OCI-LY1 (cell line): ENCODE measurements around the gene AKT1S1.

Experiments
- EZH2 ChIP-seq: fragments of 200-600 bp; sonication (generic), shearing (Covaris generic); IDR thresholded peaks from 2 replicates; pipeline ENCODE4 v1.8.0; 2017; ENCODE audit warnings: borderline replicate concordance, mixed run types, mild to moderate bottlenecking, antibody characterized with exemption, low read length, moderate library complexity, mixed read lengths
- TF ChIP-seq, protein P1 (sequence below): fragments of 200-600 bp; sonication (generic), shearing (Covaris generic); IDR thresholded peaks from 2 replicates; pipeline ENCODE4 v1.5.1; 2017; ENCODE audit warnings: mild to moderate bottlenecking, antibody characterized with exemption, low read length, moderate library complexity, mixed read lengths

DNA sequence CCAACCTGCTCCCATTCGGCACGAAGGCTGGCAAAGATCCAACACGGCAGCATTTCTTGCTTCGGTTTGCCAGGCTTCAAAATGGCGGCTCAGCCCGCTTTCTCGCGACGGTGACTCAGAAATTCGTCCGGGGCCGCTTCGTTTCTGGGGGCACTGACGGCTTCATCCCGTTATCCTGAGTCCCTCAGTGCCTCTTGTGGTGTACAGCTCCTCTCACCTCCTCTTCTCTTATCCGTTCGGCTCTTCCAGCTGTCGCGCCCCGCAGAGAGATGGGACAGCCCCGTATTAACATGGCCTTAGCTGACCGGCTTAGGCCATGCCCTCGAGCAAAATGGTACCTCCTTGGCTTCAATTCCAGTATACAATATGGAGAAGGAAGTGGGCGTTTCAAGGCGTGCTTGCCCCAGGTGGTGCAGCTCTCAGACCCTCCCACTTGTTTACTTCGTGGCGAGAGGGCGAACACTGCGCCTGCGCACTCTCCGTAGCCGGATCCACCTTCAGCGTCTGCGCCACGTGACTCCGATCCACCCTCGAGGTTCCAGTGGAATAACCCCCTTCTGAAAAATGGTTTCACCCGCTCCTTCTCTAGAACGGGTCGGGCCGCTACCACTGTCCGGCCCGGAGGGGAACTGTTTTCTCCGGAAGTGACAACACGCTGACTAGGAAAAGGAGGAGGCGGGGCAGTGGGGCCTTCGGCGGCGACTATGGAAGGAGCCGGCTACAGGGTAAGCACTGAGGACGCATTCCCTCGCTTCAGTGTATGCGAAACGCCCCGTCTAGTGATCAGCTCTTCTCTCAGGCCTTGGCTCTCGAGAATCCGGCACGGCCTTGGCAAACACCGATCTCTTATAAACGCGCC lies at the start of gene AKT1S1, which contains the start of gene TBC1D17:
- no peak for TF ChIP-seq EZH2
- TF ChIP-seq, protein P1, sequence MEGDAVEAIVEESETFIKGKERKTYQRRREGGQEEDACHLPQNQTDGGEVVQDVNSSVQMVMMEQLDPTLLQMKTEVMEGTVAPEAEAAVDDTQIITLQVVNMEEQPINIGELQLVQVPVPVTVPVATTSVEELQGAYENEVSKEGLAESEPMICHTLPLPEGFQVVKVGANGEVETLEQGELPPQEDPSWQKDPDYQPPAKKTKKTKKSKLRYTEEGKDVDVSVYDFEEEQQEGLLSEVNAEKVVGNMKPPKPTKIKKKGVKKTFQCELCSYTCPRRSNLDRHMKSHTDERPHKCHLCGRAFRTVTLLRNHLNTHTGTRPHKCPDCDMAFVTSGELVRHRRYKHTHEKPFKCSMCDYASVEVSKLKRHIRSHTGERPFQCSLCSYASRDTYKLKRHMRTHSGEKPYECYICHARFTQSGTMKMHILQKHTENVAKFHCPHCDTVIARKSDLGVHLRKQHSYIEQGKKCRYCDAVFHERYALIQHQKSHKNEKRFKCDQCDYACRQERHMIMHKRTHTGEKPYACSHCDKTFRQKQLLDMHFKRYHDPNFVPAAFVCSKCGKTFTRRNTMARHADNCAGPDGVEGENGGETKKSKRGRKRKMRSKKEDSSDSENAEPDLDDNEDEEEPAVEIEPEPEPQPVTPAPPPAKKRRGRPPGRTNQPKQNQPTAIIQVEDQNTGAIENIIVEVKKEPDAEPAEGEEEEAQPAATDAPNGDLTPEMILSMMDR = no peak
